Mucosa of descending colon (tissue), 3 donors: Measurements from ENCODE around the gene ELK3. TPM values are rescaled to one million over a fixed set of nuclear protein-coding genes. Genes with fewer than 3 reads are reported as not detected.

Source experiments
- ATAC-seq: fragments of 200-7000 bp; cut with Tn5 transposase; one replicate; pipeline ENCODE4 v1.9.1; 2020; ENCODE audit warnings: mild to moderate bottlenecking, moderate library complexity
- DNase-seq, 3 donors: peaks; one replicate each; pipeline ENCODE4 v3.0.0-alpha.2; 2020
- H3K36me3 ChIP-seq: fragments of 200-600 bp; one replicate; pipeline ENCODE4 v1.8.0; 2021; ENCODE audit warnings: low read depth, mild to moderate bottlenecking
- H3K4me1 ChIP-seq: fragments of 200-600 bp; one replicate; pipeline ENCODE4 v1.8.0; 2021; ENCODE audit warnings: low read depth, mild to moderate bottlenecking
- H3K4me3 ChIP-seq: fragments of 200-600 bp; one replicate; pipeline ENCODE4 v1.8.0; 2021; ENCODE audit warnings: mild to moderate bottlenecking
- H3K9me3 ChIP-seq: fragments of 200-600 bp; one replicate; pipeline ENCODE4 v1.8.0; 2021; ENCODE audit warnings: mild to moderate bottlenecking
- CTCF ChIP-seq: fragments of 200-600 bp; IDR thresholded peaks from one replicate; pipeline ENCODE4 v1.8.0; 2022; ENCODE audit warnings: antibody characterized with exemption, mild to moderate bottlenecking
- intact Hi-C, 2 donors: fragments of 100-400 bp; cut with DNase I in 1 of 2; cut with micrococcal nuclease in 1 of 2; formaldehyde crosslinking; loops; one replicate each; pipeline versions ENCODE4 v1.11.0 to v1.11.1; 2022; cut with DNase I, micrococcal nuclease
- total RNA-seq, 3 donors: library from RNA; stranded (reverse); fragmentation: NEBNext Ultra II Directional in 2 of 3; extraction: Animal tissue kit (Norgen Biotek cat#: 25700) in 2 of 3; gene quantifications; one replicate each; pipeline versions ENCODE4 v1.2.1 to v1.2.4, GENCODE V29; 2021 to 2023
- donor health status: DM: no; HTN: no; CAD: no; lungs with moderate emphysema.
- donor health status: DM: no; HTN: no; CAD: no.
- donor health status: DM: no; HTN: yes; CAD: no.

Gene ELK3
- total RNA-seq, 3 donors from 2014 or later: 7.6 to 17.2 (median 12.0) TPM

DNA sequence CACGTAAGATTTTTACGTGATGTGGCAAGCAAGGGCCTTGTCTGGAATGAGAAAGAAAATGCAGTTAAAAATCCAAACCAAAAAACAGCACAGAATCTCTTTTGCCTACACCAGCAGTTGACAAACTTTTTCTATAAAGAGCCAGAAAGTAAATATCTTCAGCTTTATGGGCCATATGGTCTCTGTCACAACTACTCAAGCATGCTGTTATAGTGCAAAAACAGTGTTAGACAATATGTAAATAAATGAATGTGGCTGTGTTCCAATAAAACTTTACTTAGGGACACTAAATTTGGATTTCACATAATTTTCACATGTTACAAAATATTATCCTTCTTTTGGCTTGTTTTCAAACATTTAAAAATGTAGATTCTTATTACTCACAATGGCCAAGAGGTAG, 6.2 kb upstream of the ELK3 start:
- Histone ChIP-seq H3K36me3 (no peaks in the 10 kb centered on the region), H3K4me3 (no peak overlapping the region), H3K4me1 (no peaks in the 10 kb centered on the region), H3K9me3 (no peaks in the 10 kb centered on the region)
- TF ChIP-seq CTCF: no peak
- DNase-seq (no peak), ATAC-seq (no peak)
- intact Hi-C loops: no loop called here

DNA sequence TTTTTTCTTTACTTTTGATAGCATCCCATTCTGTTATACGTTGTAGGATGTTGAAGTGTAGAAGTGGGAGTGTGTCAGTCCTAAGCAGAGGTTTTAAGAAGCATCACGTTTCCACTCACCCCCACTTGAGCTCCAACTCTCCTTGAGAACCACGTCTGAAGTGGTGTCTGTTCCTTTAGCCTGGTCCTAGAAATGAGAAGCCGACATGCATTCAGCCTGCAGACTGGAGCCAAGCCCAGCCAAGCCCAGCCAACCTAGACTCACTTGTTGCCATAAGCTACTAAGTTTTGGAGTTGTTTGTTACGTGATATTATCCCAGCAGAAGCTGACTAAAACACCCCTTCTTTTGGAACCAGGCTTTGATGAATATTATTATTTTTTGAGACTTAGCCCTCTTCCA, 4.4 kb upstream of the ELK3 start:
- DNase-seq: no peak
- intact Hi-C loops: no loop called here
- Histone ChIP-seq H3K36me3 (no peaks in the 10 kb centered on the region), H3K4me3 (no peak overlapping the region), H3K4me1 (no peaks in the 10 kb centered on the region), H3K9me3 (no peaks in the 10 kb centered on the region)
- TF ChIP-seq CTCF: no peak
- ATAC-seq: no peak

DNA sequence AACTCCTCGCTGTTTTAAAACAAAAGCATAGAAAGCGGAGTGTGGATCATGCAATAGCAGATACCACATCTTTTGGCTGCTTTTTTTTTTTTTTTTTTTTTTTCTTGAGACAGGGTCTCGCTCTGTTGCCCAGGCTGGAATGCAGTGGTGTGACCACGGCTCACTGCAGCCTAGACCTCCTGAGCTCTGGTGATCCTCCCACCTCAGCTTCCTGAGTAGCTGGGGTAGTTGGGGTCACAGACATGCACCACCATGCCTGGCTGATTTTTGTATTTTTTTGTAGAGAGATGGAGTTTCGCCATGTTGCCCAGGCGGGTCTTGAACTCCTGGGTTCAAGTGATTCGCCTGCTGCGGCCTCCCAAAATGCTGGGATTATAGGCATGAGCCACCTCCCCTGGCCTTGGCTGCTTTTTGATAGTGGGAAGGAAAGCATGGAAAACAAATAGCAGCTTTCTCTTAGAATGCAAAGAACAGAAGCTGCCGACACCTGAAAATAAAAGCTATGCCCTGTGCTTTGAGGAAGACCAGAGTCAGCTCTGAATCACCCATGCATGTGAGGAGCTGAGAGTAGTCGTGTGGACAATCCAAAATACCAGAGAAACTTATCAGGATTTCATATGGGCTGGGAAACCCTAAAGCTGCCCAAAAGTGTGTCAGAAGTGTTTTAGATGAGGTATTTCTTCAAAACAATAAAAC, 3.6 kb upstream of the ELK3 start:
- Histone ChIP-seq H3K9me3 (no peaks in the 10 kb centered on the region), H3K4me1 (peaks cover 3% of the 10 kb centered on the region), H3K36me3 (no peaks in the 10 kb centered on the region), H3K4me3 (no peak overlapping the region)
- DNase-seq: no peak
- ATAC-seq: no peak
- no peak for TF ChIP-seq CTCF
- intact Hi-C loops: no loop called here

- no peak overlapping the region for H3K4me3 ChIP-seq
Measured at GRCh38 chr12:96192926-96193573, 1.1 kb upstream of the ELK3 start.

GRCh38 chr12:96194576-96194889, 358 bp downstream of the ELK3 start:
- Histone ChIP-seq H3K4me1 (peaks cover 3% of the 10 kb centered on the region), H3K9me3 (no peaks in the 10 kb centered on the region), H3K36me3 (no peaks in the 10 kb centered on the region), H3K4me3 (peak overlapping the region; percentile 25)
- peak; percentile 3 for ATAC-seq
- intact Hi-C loops: no loop called here
- no peak for DNase-seq
- TF ChIP-seq CTCF: no peak

More at GRCh38 chr12:96192926-96193573, 1.1 kb upstream of the ELK3 start:
- ATAC-seq (no peak), DNase-seq (no peak)
- no peaks in the 10 kb centered on the region for H3K9me3 ChIP-seq
- H3K4me1 ChIP-seq: peaks cover 3% of the 10 kb centered on the region
- no peak for TF ChIP-seq CTCF
- intact Hi-C loops: no loop called here
- H3K36me3 ChIP-seq: no peaks in the 10 kb centered on the region
